K562 (cell line): ENCODE measurements around the gene ZBTB39. TPM values are rescaled to one million over a fixed set of nuclear protein-coding genes. Genes with fewer than 3 reads are reported as not detected.

Experiments used
- C11orf30 ChIP-seq: fragments of 450-650 bp; IDR thresholded peaks from 2 replicates; pipeline ENCODE4 v1.6.1; 2016; ENCODE audit warnings: low read depth, mild to moderate bottlenecking
- CBX8 ChIP-seq: fragments of 200-600 bp; sonication (generic); IDR thresholded peaks from 2 replicates; pipeline ENCODE4 v1.6.1; 2012; ENCODE audit warnings: borderline replicate concordance, mixed run types, low read depth, mild to moderate bottlenecking, moderate library complexity, mixed read lengths, low read length, control low read depth, inconsistent platforms; ENCODE audit not compliant: poor library complexity, severe bottlenecking; ENCODE audit errors: extremely low read depth
- EP400 ChIP-seq: fragments of 450-650 bp; IDR thresholded peaks from 2 replicates; pipeline ENCODE4 v1.6.1; 2017; ENCODE audit warnings: antibody characterized with exemption, mild to moderate bottlenecking, moderate library complexity
- ETV1 ChIP-seq: fragments of 450-650 bp; conservative IDR thresholded peaks from 2 replicates; pipeline ENCODE4 v1.6.1; 2016; ENCODE audit warnings: missing genetic modification characterization, control low read depth, low read depth, missing compliant biosample characterization
- HINFP ChIP-seq: fragments of 450-650 bp; conservative IDR thresholded peaks from 2 replicates; pipeline ENCODE4 v1.6.1; 2016; ENCODE audit warnings: missing genetic modification characterization, low read depth, mild to moderate bottlenecking, control low read depth, missing compliant biosample characterization
- PHB ChIP-seq: fragments of 250-450 bp; sonication (Bioruptor Pico); IDR thresholded peaks from 2 replicates; pipeline ENCODE4 v1.5.0; 2021
- RBM22 ChIP-seq: fragments of 200-400 bp; formaldehyde crosslinking; IDR thresholded peaks from 2 replicates; pipeline ENCODE4 v1.6.1; 2018; ENCODE audit warnings: low read length, low read depth; ENCODE audit not compliant: poor library complexity, severe bottlenecking
- SPI1 ChIP-seq: IDR thresholded peaks from 2 replicates; pipeline ENCODE4 v1.6.1; 2011; ENCODE audit warnings: low read depth, low read length, control low read depth, borderline replicate concordance
- TAF9B ChIP-seq: fragments of 450-650 bp; IDR thresholded peaks from 2 replicates; pipeline ENCODE4 v1.6.1; 2018; ENCODE audit warnings: mild to moderate bottlenecking; ENCODE audit not compliant: partially characterized antibody
- TEAD1 ChIP-seq, 2 experiments: fragments of 450-650 bp in 1 of 2; sonication (generic) in 1 of 2; formaldehyde crosslinking; IDR thresholded peaks; 2 replicates each; pipeline versions ENCODE4 v1.4.0 to v1.8.0; 2020 to 2022; ENCODE audit warnings: mild to moderate bottlenecking in 2 of 2, missing genetic modification reagents in 1 of 2
- TRIM28 ChIP-seq: fragments of 450-650 bp; IDR thresholded peaks from 2 replicates; pipeline ENCODE4 v1.6.1; 2017
- ZFP30 ChIP-seq: fragments of 250-450 bp; sonication (Bioruptor Pico); IDR thresholded peaks from 2 replicates; pipeline ENCODE4 v1.8.0; 2022; ENCODE audit warnings: moderate library complexity, mild to moderate bottlenecking, inconsistent platforms, borderline replicate concordance
- ZNF175 ChIP-seq: fragments of 200-800 bp; sonication (Bioruptor generic); IDR thresholded peaks from 2 replicates; pipeline ENCODE4 v1.6.1; 2016; ENCODE audit warnings: low read depth, mild to moderate bottlenecking, missing genetic modification characterization, missing compliant biosample characterization
- ZNF589 ChIP-seq: fragments of 200-800 bp; sonication (Bioruptor generic); IDR thresholded peaks from 2 replicates; pipeline ENCODE4 v1.6.1; 2016; ENCODE audit warnings: low read depth, missing genetic modification characterization, missing compliant biosample characterization
- polyA plus RNA-seq, 8 experiments: library from polyadenylated mRNA; depleted of rRNA in 4 of 8; stranded (reverse) in 5 of 8; unstranded in 3 of 8; fragments of >200 nt; fragmentation: Nextera tagmentation in 2 of 8; fragmentation: Illumina TruSeq in 1 of 8; extraction: Ambion mirVana in 2 of 8; extraction: Trizol in 1 of 8; gene quantifications; 2 replicates each; pipeline versions ENCODE4 v1.2.1 to v1.2.3, GENCODE V29; 2011 to 2014; ENCODE audit warnings: inconsistent platforms in 1 of 8, missing spikeins in 1 of 8
- total RNA-seq, 7 experiments: library from RNA; depleted of rRNA in 6 of 7; stranded (reverse); fragments of >200 nt in 6 of 7; fragmentation: Illumina TruSeq in 2 of 7; extraction: Trizol in 2 of 7; gene quantifications; 2 replicates each; pipeline versions ENCODE4 v1.2.1 to v1.2.3, GENCODE V29; 2011 to 2021; ENCODE audit warnings: low replicate concordance in 1 of 7
- TF ChIP-seq, protein P1 (sequence below): fragments of 450-650 bp; IDR thresholded peaks from one replicate; pipeline ENCODE4 v1.6.1; 2018; ENCODE audit warnings: mild to moderate bottlenecking, moderate library complexity; ENCODE audit not compliant: partially characterized antibody
- TF ChIP-seq, protein P2 (sequence below): fragments of 200-800 bp; sonication (Bioruptor generic); IDR thresholded peaks from 2 replicates; pipeline ENCODE4 v1.6.1; 2016; ENCODE audit warnings: missing genetic modification characterization, missing compliant biosample characterization
- TF ChIP-seq, protein P3 (sequence below): IDR thresholded peaks from 2 replicates; pipeline ENCODE4 v1.6.1; 2014; ENCODE audit warnings: antibody characterized with exemption

ZBTB39 gene
- total and polyA plus RNA-seq, 9 of the 15 experiments (the other 6 are each of a cell fraction or from before 2014, with no cell fraction given), result 3.3 to 13.3 (median 8.6) TPM

DNA sequence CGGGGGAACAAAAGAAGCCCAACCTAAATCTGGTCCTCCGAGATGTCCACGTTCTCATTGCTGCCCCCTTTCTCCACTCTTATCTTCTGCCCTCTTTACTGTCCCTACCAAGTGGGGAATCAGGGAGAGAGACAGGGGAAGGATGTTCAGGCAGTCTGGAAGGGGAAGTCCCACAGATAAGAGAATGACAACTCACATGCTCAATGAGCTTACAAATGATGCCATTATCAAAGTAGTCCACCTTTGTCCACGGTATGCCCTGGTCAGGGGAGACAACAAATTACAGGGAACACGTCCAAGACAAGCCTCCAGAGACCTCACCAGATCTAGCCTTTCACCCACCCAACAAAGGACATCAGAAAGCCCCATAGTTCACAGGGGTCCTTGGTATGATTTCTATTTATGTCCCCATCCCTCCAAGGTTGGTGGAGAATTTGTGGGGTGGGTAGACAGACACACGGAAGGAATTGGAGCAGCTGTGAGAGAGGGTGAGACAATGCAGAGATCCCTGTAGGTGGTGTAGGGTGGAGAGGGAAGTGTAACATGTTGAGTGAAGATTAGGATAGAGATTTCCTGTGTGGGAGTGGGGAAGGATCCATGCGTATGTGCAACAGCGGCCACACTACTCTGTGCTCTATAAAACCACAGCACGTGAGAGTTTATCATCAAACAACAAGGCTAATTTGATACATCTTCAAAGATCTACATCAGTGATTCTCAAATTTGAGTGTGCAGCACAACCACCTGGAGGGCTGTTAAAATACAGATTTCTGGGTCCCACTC lies 32.9 kb upstream of the ZBTB39 start (continued):
- TF ChIP-seq, protein P1, sequence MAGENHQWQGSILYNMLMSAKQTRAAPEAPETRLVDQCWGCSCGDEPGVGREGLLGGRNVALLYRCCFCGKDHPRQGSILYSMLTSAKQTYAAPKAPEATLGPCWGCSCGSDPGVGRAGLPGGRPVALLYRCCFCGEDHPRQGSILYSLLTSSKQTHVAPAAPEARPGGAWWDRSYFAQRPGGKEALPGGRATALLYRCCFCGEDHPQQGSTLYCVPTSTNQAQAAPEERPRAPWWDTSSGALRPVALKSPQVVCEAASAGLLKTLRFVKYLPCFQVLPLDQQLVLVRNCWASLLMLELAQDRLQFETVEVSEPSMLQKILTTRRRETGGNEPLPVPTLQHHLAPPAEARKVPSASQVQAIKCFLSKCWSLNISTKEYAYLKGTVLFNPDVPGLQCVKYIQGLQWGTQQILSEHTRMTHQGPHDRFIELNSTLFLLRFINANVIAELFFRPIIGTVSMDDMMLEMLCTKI, result no peak
- TF ChIP-seq SPI1 (peak; percentile 88), ZNF175 (CRISPR knock-in tag) (no peak), PHB (CRISPR knock-in tag) (no peak), EP400 (no peak), TAF9B (no peak), ETV1 (no peak), ZFP30 (CRISPR knock-in tag) (no peak), TRIM28 (no peak), C11orf30 (no peak), CBX8 (no peak), ZNF589 (CRISPR knock-in tag) (0 out of 2 replicates have a peak, but pooled peaks have one; percentile 53), HINFP (tag) (no peak), TEAD1 (CRISPR knock-in tag; IDR thresholded peaks at IDR 0.05) (peak in 1 of 2 experiments; percentile 65; a peak in 1 of 4 replicates), RBM22 (no peak)
- TF ChIP-seq, protein P2, sequence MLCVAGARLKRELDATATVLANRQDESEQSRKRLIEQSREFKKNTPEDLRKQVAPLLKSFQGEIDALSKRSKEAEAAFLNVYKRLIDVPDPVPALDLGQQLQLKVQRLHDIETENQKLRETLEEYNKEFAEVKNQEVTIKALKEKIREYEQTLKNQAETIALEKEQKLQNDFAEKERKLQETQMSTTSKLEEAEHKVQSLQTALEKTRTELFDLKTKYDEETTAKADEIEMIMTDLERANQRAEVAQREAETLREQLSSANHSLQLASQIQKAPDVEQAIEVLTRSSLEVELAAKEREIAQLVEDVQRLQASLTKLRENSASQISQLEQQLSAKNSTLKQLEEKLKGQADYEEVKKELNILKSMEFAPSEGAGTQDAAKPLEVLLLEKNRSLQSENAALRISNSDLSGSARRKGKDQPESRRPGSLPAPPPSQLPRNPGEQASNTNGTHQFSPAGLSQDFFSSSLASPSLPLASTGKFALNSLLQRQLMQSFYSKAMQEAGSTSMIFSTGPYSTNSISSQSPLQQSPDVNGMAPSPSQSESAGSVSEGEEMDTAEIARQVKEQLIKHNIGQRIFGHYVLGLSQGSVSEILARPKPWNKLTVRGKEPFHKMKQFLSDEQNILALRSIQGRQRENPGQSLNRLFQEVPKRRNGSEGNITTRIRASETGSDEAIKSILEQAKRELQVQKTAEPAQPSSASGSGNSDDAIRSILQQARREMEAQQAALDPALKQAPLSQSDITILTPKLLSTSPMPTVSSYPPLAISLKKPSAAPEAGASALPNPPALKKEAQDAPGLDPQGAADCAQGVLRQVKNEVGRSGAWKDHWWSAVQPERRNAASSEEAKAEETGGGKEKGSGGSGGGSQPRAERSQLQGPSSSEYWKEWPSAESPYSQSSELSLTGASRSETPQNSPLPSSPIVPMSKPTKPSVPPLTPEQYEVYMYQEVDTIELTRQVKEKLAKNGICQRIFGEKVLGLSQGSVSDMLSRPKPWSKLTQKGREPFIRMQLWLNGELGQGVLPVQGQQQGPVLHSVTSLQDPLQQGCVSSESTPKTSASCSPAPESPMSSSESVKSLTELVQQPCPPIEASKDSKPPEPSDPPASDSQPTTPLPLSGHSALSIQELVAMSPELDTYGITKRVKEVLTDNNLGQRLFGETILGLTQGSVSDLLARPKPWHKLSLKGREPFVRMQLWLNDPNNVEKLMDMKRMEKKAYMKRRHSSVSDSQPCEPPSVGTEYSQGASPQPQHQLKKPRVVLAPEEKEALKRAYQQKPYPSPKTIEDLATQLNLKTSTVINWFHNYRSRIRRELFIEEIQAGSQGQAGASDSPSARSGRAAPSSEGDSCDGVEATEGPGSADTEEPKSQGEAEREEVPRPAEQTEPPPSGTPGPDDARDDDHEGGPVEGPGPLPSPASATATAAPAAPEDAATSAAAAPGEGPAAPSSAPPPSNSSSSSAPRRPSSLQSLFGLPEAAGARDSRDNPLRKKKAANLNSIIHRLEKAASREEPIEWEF (CRISPR knock-in tag), result no peak
- TF ChIP-seq, protein P3, sequence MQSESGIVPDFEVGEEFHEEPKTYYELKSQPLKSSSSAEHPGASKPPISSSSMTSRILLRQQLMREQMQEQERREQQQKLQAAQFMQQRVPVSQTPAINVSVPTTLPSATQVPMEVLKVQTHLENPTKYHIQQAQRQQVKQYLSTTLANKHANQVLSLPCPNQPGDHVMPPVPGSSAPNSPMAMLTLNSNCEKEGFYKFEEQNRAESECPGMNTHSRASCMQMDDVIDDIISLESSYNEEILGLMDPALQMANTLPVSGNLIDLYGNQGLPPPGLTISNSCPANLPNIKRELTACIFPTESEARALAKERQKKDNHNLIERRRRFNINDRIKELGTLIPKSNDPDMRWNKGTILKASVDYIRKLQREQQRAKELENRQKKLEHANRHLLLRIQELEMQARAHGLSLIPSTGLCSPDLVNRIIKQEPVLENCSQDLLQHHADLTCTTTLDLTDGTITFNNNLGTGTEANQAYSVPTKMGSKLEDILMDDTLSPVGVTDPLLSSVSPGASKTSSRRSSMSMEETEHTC, result no peak
